ENCODE results near the gene UNC119B.

The UNC119B gene

DNA sequence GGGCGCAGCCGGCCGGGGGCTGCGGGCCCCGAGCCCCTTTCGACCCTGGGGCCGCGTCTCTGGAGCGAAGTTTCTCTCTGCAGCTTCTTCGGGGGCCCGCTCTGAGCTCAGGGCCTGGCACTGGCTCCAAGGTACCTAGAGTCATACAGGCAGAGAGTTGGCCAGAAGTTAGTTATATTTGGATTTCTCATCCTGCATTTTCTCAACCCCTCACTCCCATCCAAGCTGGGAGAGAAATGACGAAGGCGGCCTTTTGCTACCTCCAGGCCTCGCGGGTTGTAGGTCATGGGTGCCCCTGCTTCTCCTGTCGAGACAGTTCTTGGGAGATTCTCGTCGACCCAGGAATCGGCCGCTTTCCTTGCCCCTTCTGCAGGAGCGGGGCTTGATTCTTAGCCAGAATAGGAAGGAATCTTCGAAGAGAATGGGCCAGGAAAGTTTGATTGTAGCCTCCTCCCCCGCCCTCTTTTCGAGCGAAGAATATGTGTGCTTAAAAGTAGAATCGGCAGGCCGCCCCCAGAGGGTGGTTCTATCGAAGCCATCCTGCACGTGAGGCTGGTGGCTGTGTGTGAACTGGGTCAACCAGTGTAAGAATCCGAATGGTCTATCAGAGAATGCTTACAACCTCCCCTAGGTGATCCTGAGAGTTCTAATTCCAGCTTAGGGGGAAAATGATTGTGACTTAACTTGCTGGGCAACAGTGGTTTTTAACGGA lies 22.5 kb upstream of the UNC119B start:
- H3K36me3 ChIP-seq (replicated peaks; ENCODE audit: insufficient read depth, low read length) = no peaks in the 10 kb centered on the region
- peak overlapping the region; percentile 71 for H3K4me3 ChIP-seq (ENCODE audit: low read length)
- peaks cover 12% of the 10 kb centered on the region for H3F3A ChIP-seq (ENCODE audit: insufficient read depth, low read length)
- H3K9ac ChIP-seq (ENCODE audit: low read length) = peak overlapping the region; percentile 72
- no peaks in the 10 kb centered on the region for H3K9me2 ChIP-seq (replicated peaks; ENCODE audit: insufficient read depth, low read length)
- DNase-seq = peak; percentile 26
- peak overlapping the region; percentile 92 for H3K4me2 ChIP-seq (ENCODE audit: low read depth, low read length)
- 0 out of 2 replicates have a peak overlapping the region, but pooled peaks have one; percentile 26 for H2AFZ ChIP-seq (ENCODE audit: low read length)
- H3K27ac ChIP-seq (ENCODE audit: low read length) = no peak overlapping the region
- H3K9me3 ChIP-seq (replicated peaks; ENCODE audit: insufficient read depth, low read length) = no peaks in the 10 kb centered on the region
- H4K20me1 ChIP-seq (ENCODE audit: insufficient read depth, low read length) = no peaks in the 10 kb centered on the region
- peaks cover 52% of the 10 kb centered on the region for H3K79me2 ChIP-seq (ENCODE audit: low read length)
- no peaks in the 10 kb centered on the region for H3K27me3 ChIP-seq (replicated peaks; ENCODE audit: insufficient read depth, low read length)
- H3K4me1 ChIP-seq (ENCODE audit: low read length) = 0 out of 2 replicates have a peak, but pooled peaks cover 3% of the 10 kb centered on the region
- no peak for TF ChIP-seq EZH2 (optimal IDR thresholded peaks at IDR 0.05; ENCODE audit: low read depth, low read length)
- no peak for TF ChIP-seq EZH2phosphoT487 (IDR thresholded peaks at IDR 0.05; ENCODE audit: low read length)
- TF ChIP-seq, protein P1, sequence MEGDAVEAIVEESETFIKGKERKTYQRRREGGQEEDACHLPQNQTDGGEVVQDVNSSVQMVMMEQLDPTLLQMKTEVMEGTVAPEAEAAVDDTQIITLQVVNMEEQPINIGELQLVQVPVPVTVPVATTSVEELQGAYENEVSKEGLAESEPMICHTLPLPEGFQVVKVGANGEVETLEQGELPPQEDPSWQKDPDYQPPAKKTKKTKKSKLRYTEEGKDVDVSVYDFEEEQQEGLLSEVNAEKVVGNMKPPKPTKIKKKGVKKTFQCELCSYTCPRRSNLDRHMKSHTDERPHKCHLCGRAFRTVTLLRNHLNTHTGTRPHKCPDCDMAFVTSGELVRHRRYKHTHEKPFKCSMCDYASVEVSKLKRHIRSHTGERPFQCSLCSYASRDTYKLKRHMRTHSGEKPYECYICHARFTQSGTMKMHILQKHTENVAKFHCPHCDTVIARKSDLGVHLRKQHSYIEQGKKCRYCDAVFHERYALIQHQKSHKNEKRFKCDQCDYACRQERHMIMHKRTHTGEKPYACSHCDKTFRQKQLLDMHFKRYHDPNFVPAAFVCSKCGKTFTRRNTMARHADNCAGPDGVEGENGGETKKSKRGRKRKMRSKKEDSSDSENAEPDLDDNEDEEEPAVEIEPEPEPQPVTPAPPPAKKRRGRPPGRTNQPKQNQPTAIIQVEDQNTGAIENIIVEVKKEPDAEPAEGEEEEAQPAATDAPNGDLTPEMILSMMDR (IDR thresholded peaks at IDR 0.05; ENCODE audit: low read length) = no peak

DNA sequence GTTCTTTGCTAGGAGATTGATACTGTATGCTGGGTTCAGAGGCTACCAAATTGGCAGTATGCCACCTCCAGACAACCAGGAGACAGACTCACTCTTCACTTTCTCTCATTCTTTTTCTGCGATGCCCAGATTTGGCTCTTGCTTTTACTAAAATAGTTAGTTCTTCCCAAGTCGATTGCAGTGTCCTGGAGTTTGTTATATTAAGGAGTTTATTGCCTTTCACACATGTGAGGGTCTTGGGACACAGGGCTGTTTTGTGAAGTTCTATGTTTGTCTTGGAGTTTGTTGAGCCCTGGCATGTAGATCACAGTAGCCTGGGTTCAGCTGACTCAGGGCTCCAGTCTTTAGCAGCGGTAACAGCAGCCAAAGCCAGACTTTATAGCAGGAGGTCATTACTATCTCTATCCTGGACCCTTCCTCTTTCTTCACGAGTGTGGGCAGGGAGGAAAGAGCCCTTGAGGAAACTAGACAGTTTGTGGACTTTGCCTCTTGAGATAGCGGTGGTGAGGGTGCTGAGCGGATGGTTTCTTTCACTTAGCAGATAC lies 21.7 kb upstream of the UNC119B start:
- DNase-seq = no peak
- H3K79me2 ChIP-seq (ENCODE audit: low read length) = peaks cover 53% of the 10 kb centered on the region
- peak overlapping the region; percentile 72; the same call in 1 of the 2 replicates for H3K9ac ChIP-seq (ENCODE audit: low read length)
- peak overlapping the region; percentile 71 for H3K4me3 ChIP-seq (ENCODE audit: low read length)
- H3K36me3 ChIP-seq (replicated peaks; ENCODE audit: insufficient read depth, low read length) = no peaks in the 10 kb centered on the region
- 0 out of 2 replicates have a peak, but pooled peaks cover 3% of the 10 kb centered on the region for H3K4me1 ChIP-seq (ENCODE audit: low read length)
- H3K27me3 ChIP-seq (replicated peaks; ENCODE audit: insufficient read depth, low read length) = no peaks in the 10 kb centered on the region
- no peaks in the 10 kb centered on the region for H3K9me2 ChIP-seq (replicated peaks; ENCODE audit: insufficient read depth, low read length)
- H3F3A ChIP-seq (ENCODE audit: insufficient read depth, low read length) = peaks cover 12% of the 10 kb centered on the region
- H3K27ac ChIP-seq (ENCODE audit: low read length) = no peak overlapping the region
- TF ChIP-seq EZH2 (optimal IDR thresholded peaks at IDR 0.05; ENCODE audit: low read depth, low read length) (no peak), EZH2phosphoT487 (IDR thresholded peaks at IDR 0.05; ENCODE audit: low read length) (no peak)
- TF ChIP-seq, protein P1 (IDR thresholded peaks at IDR 0.05; ENCODE audit: low read length) = no peak
- H3K4me2 ChIP-seq (ENCODE audit: low read depth, low read length) = peak overlapping the region; percentile 92
- no peaks in the 10 kb centered on the region for H3K9me3 ChIP-seq (replicated peaks; ENCODE audit: insufficient read depth, low read length)
- no peak overlapping the region for H2AFZ ChIP-seq (ENCODE audit: low read length)
- H4K20me1 ChIP-seq (ENCODE audit: insufficient read depth, low read length) = no peaks in the 10 kb centered on the region

GRCh38 chr12:120689397-120690082 lies 20.7 kb upstream of the UNC119B start:
- DNase-seq = no peak
- H4K20me1 ChIP-seq (ENCODE audit: insufficient read depth, low read length) = no peaks in the 10 kb centered on the region
- no peaks in the 10 kb centered on the region for H3K36me3 ChIP-seq (replicated peaks; ENCODE audit: insufficient read depth, low read length)
- H3K4me1 ChIP-seq (ENCODE audit: low read length) = 0 out of 2 replicates have a peak, but pooled peaks cover 3% of the 10 kb centered on the region
- H2AFZ ChIP-seq (ENCODE audit: low read length) = no peak overlapping the region
- TF ChIP-seq, protein P1 (IDR thresholded peaks at IDR 0.05; ENCODE audit: low read length) = no peak
- TF ChIP-seq EZH2 (optimal IDR thresholded peaks at IDR 0.05; ENCODE audit: low read depth, low read length) (no peak), EZH2phosphoT487 (IDR thresholded peaks at IDR 0.05; ENCODE audit: low read length) (no peak)
- no peaks in the 10 kb centered on the region for H3K27me3 ChIP-seq (replicated peaks; ENCODE audit: insufficient read depth, low read length)
- peaks cover 8% of the 10 kb centered on the region for H3F3A ChIP-seq (ENCODE audit: insufficient read depth, low read length)
- no peaks in the 10 kb centered on the region for H3K9me3 ChIP-seq (replicated peaks; ENCODE audit: insufficient read depth, low read length)
- no peaks in the 10 kb centered on the region for H3K9me2 ChIP-seq (replicated peaks; ENCODE audit: insufficient read depth, low read length)
- H3K4me2 ChIP-seq (ENCODE audit: low read depth, low read length) = peak overlapping the region; percentile 92; the same call in 1 of the 2 replicates
- no peak overlapping the region for H3K4me3 ChIP-seq (ENCODE audit: low read length)
- no peak overlapping the region for H3K9ac ChIP-seq (ENCODE audit: low read length)
- H3K27ac ChIP-seq (ENCODE audit: low read length) = no peak overlapping the region
- peaks cover 53% of the 10 kb centered on the region for H3K79me2 ChIP-seq (ENCODE audit: low read length)
